ENCODE measurements around the gene PNPLA3.

The PNPLA3 gene

GRCh38 chr22:43887391-43887790 lies 36.2 kb upstream of the PNPLA3 start:
- no peak for TF ChIP-seq CTCF (IDR thresholded peaks at IDR 0.05)

GRCh38 chr22:43888740-43889139 lies 34.9 kb upstream of the PNPLA3 start:
- no peaks in the 10 kb centered on the region for H3K4me1 ChIP-seq (ENCODE audit: control insufficient read depth in 1 of 2, insufficient read depth in 1 of 2, low read depth in 1 of 2, low read length in 1 of 2)
- no peak overlapping the region for H3K4me3 ChIP-seq (ENCODE audit: low read depth in 1 of 2, low read length in 1 of 2)
- H3K36me3 ChIP-seq, result no peaks in the 10 kb centered on the region
- H3K27ac ChIP-seq, result no peak overlapping the region
- H3K27me3 ChIP-seq, result peaks cover 61% of the 10 kb centered on the region
- no peaks in the 10 kb centered on the region for H3K9me3 ChIP-seq
- TF ChIP-seq CTCF (IDR thresholded peaks at IDR 0.05), result no peak

More at GRCh38 chr22:43887391-43887790, 36.2 kb upstream of the PNPLA3 start:
- H3K27me3 ChIP-seq, result peaks cover 47% of the 10 kb centered on the region
- no peak overlapping the region for H3K27ac ChIP-seq
- H3K4me1 ChIP-seq (ENCODE audit: control insufficient read depth in 1 of 2, insufficient read depth in 1 of 2, low read depth in 1 of 2, low read length in 1 of 2), result no peaks in the 10 kb centered on the region
- H3K4me3 ChIP-seq (ENCODE audit: low read depth in 1 of 2, low read length in 1 of 2), result no peak overlapping the region
- no peaks in the 10 kb centered on the region for H3K9me3 ChIP-seq
- no peaks in the 10 kb centered on the region for H3K36me3 ChIP-seq

- Histone ChIP-seq H3K27me3 (peaks cover 65% of the 10 kb centered on the region), H3K4me1 (ENCODE audit: control insufficient read depth in 1 of 2, insufficient read depth in 1 of 2, low read depth in 1 of 2, low read length in 1 of 2) (no peaks in the 10 kb centered on the region), H3K9me3 (no peaks in the 10 kb centered on the region), H3K4me3 (ENCODE audit: low read depth in 1 of 2, low read length in 1 of 2) (no peak overlapping the region), H3K36me3 (no peaks in the 10 kb centered on the region), H3K27ac (no peak overlapping the region)
- no peak for TF ChIP-seq CTCF (IDR thresholded peaks at IDR 0.05)
These were observed 34.3 kb upstream of the PNPLA3 start for GRCh38 chr22:43889201-43889859.

GRCh38 chr22:43889860-43890253 lies 33.7 kb upstream of the PNPLA3 start:
- Histone ChIP-seq H3K4me3 (ENCODE audit: low read depth in 1 of 2, low read length in 1 of 2) (no peak overlapping the region), H3K36me3 (no peaks in the 10 kb centered on the region), H3K4me1 (ENCODE audit: control insufficient read depth in 1 of 2, insufficient read depth in 1 of 2, low read depth in 1 of 2, low read length in 1 of 2) (no peaks in the 10 kb centered on the region), H3K27ac (no peak overlapping the region), H3K9me3 (no peaks in the 10 kb centered on the region), H3K27me3 (peaks cover 65% of the 10 kb centered on the region)
- no peak for TF ChIP-seq CTCF (IDR thresholded peaks at IDR 0.05)

GRCh38 chr22:43890901-43891331 lies 32.7 kb upstream of the PNPLA3 start:
- Histone ChIP-seq H3K36me3 (no peaks in the 10 kb centered on the region), H3K27ac (no peak overlapping the region), H3K9me3 (no peaks in the 10 kb centered on the region), H3K4me1 (ENCODE audit: control insufficient read depth in 1 of 2, insufficient read depth in 1 of 2, low read depth in 1 of 2, low read length in 1 of 2) (no peaks in the 10 kb centered on the region), H3K27me3 (peaks cover 67% of the 10 kb centered on the region), H3K4me3 (ENCODE audit: low read depth in 1 of 2, low read length in 1 of 2) (no peak overlapping the region)
- TF ChIP-seq CTCF (IDR thresholded peaks at IDR 0.05), result no peak
